Nephron progenitor cell (in vitro differentiated cells): ENCODE results near the gene CEBPZ.

Source experiments
- DNase-seq: peaks from one replicate; pipeline ENCODE4 v3.0.0; 2021
- H3K27ac Mint-ChIP-seq: 2 replicates; pipeline ENCODE4 v1.8.0; 2021; ENCODE audit warnings: mild to moderate bottlenecking, moderate library complexity, mixed read lengths
- H3K27me3 Mint-ChIP-seq: 2 replicates; pipeline ENCODE4 v1.8.0; 2021; ENCODE audit warnings: mild to moderate bottlenecking, low read depth, mixed read lengths; ENCODE audit not compliant: poor library complexity
- H3K36me3 Mint-ChIP-seq: 2 replicates; pipeline ENCODE4 v1.8.0; 2021; ENCODE audit warnings: low read depth, mixed read lengths
- H3K4me1 Mint-ChIP-seq: 2 replicates; pipeline ENCODE4 v1.8.0; 2021; ENCODE audit warnings: mixed read lengths
- H3K4me3 Mint-ChIP-seq: 2 replicates; pipeline ENCODE4 v1.8.0; 2021; ENCODE audit warnings: mild to moderate bottlenecking, moderate library complexity, mixed read lengths
- H3K9me3 Mint-ChIP-seq: 2 replicates; pipeline ENCODE4 v1.8.0; 2021; ENCODE audit warnings: mild to moderate bottlenecking, moderate library complexity, mixed read lengths
- TF ChIP-seq, protein P1 (sequence below): fragments of 200-600 bp; sonication (generic); IDR thresholded peaks from 2 replicates; pipeline ENCODE4 v1.5.0; 2021; ENCODE audit warnings: antibody characterized with exemption

Gene CEBPZ

GRCh38 chr2:37167636-37168180, 63.7 kb downstream of the CEBPZ start:
- H3K27me3 Mint-ChIP-seq = peaks cover 4% of the 10 kb centered on the region
- TF ChIP-seq, protein P1, sequence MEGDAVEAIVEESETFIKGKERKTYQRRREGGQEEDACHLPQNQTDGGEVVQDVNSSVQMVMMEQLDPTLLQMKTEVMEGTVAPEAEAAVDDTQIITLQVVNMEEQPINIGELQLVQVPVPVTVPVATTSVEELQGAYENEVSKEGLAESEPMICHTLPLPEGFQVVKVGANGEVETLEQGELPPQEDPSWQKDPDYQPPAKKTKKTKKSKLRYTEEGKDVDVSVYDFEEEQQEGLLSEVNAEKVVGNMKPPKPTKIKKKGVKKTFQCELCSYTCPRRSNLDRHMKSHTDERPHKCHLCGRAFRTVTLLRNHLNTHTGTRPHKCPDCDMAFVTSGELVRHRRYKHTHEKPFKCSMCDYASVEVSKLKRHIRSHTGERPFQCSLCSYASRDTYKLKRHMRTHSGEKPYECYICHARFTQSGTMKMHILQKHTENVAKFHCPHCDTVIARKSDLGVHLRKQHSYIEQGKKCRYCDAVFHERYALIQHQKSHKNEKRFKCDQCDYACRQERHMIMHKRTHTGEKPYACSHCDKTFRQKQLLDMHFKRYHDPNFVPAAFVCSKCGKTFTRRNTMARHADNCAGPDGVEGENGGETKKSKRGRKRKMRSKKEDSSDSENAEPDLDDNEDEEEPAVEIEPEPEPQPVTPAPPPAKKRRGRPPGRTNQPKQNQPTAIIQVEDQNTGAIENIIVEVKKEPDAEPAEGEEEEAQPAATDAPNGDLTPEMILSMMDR = no peak
- no peak overlapping the region for H3K4me3 Mint-ChIP-seq
- DNase-seq = no peak
- H3K4me1 Mint-ChIP-seq = no peaks in the 10 kb centered on the region
- peaks cover 12% of the 10 kb centered on the region for H3K36me3 Mint-ChIP-seq
- H3K27ac Mint-ChIP-seq = no peak overlapping the region
- H3K9me3 Mint-ChIP-seq = peaks cover 36% of the 10 kb centered on the region

DNA sequence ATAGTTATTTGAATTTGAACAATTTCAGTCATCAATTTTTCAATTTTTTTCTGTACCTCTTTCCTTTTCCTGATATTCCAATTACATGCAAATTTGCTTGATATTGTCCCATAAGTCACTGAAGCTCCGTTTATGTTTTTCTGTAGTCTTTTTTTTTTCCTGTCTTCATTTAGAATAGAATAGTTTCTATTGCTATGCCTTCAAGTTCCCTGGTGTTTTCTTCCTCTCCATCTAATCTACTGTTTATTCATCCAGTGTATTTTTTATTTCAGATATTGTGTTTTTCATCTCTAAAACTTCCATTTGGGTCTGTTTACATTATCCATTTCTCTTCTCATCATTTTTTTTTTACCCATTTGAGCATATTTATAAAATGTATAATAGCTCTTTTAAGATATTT, 66.6 kb downstream of the CEBPZ start:
- H3K27me3 Mint-ChIP-seq = no peaks in the 10 kb centered on the region
- no peak for DNase-seq
- TF ChIP-seq, protein P1 = no peak
- peaks cover 12% of the 10 kb centered on the region for H3K36me3 Mint-ChIP-seq
- H3K4me1 Mint-ChIP-seq = no peaks in the 10 kb centered on the region
- no peak overlapping the region for H3K27ac Mint-ChIP-seq
- no peak overlapping the region for H3K4me3 Mint-ChIP-seq
- peaks cover 42% of the 10 kb centered on the region for H3K9me3 Mint-ChIP-seq

- H3K4me3 Mint-ChIP-seq = peak within 1 kb of the TSS; percentile 87
- H3K36me3 Mint-ChIP-seq = peaks cover 33% of the 10 kb centered on the region
- H3K9me3 Mint-ChIP-seq = peaks cover 19% of the 10 kb centered on the region
- peak; percentile 81 for DNase-seq
- TF ChIP-seq, protein P1 = no peak
- peak within 1 kb of the TSS; percentile 63 for H3K27ac Mint-ChIP-seq
- peaks cover 11% of the 10 kb centered on the region for H3K27me3 Mint-ChIP-seq
- H3K4me1 Mint-ChIP-seq = peaks cover 23% of the 10 kb centered on the region
Measured at GRCh38 chr2:37156857-37157714, 74.3 kb downstream of the CEBPZ start, which contains the start of gene EIF2AK2. Gene EIF2AK2 (minus strand): TSS chr2:37156980. CDS start chr2:37147806, 9,174 bp downstream.

DNA sequence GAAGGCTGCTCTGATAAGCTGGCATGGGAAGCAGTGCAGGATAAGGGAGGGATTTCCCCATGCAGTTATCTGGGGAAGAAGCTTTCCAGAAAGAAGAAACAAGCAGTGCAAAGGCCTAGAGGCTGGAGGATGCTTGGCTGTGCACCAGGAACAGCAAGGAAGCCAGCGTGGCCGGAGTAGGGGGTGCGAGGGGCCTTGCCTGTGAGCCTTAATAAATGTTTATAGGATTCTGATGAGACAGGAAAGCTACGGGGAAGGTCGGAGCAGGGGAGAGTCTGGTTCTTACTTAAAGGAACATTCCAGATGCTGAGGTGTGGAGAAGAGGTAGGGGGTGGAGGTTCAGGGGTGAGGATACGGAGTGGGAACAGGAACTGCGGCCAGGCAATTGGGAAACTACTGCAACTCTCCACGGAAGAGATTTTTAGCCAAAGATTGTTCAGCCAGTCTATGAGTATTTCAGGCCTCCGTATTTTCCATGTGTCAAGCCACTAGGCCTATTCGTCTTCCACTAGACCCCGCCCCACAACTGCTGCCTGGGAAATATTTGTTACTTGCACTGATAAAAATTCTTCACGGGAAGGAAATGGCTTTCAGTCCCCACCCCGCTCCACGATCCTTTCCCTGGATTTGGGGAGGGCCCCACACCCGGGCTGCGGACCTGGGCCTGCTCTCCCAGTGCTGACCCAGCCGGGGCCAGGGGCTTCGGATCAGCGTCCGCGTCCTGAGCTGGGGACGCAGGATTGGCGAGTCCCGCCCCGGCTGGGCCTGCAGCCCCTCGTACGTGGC, 75.1 kb downstream of the CEBPZ start:
- Mint-ChIP-seq H3K4me1 (peaks cover 23% of the 10 kb centered on the region), H3K9me3 (peaks cover 18% of the 10 kb centered on the region), H3K27ac (no peak overlapping the region), H3K36me3 (peaks cover 40% of the 10 kb centered on the region), H3K27me3 (peaks cover 11% of the 10 kb centered on the region), H3K4me3 (peak overlapping the region; percentile 87)
- TF ChIP-seq, protein P1 = no peak
- no peak for DNase-seq

DNA sequence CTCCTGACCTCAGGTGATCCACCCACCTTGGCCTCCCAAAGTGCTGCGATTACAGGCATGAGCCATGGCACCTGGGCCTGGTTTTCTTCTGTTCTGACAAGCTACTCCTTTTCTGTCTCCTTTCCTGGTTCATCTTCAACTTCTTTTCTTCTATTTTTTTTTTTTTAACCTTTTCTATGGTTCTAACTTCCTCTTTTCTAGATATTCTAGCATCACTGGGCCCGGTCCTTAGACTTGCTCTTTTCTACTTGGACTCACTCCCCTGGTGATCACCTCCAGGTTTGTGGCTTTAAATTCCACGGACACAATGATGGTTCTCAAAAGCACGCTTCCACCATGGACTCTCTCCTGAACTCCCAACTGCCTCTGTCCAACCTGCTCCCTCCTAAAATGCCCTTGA, 76.6 kb downstream of the CEBPZ start:
- Mint-ChIP-seq H3K36me3 (peaks cover 44% of the 10 kb centered on the region), H3K27ac (no peak overlapping the region), H3K27me3 (peaks cover 11% of the 10 kb centered on the region), H3K4me3 (no peak overlapping the region), H3K9me3 (peaks cover 18% of the 10 kb centered on the region), H3K4me1 (peaks cover 23% of the 10 kb centered on the region)
- TF ChIP-seq, protein P1 = no peak
- DNase-seq = no peak
